Osteoblast (primary cell): ENCODE measurements around the gene RAB36. TPM values are rescaled to one million over a fixed set of nuclear protein-coding genes. Genes with fewer than 3 reads are reported as not detected.

Source experiments
- DNase-seq: peaks from one replicate; pipeline ENCODE4 v3.0.0; 2011; ENCODE audit warnings: low spot score, mixed read lengths; ENCODE audit not compliant: insufficient read length; ENCODE audit errors: missing footprints
- H2AFZ ChIP-seq: 2 replicates; pipeline ENCODE4 v1.6.0; 2011; ENCODE audit warnings: mild to moderate bottlenecking, low read length
- H3K27ac ChIP-seq: 2 replicates; pipeline ENCODE4 v1.5.1; 2011; ENCODE audit warnings: mild to moderate bottlenecking, low read depth, low read length, moderate library complexity
- H3K27me3 ChIP-seq: 2 replicates; pipeline ENCODE4 v1.6.0; 2012; ENCODE audit warnings: mild to moderate bottlenecking, control low read depth, inconsistent platforms, low read length, moderate library complexity; ENCODE audit not compliant: insufficient read depth
- H3K36me3 ChIP-seq: 2 replicates; pipeline ENCODE4 v1.5.1; 2011; ENCODE audit warnings: mild to moderate bottlenecking, low read length, control low read depth, moderate library complexity; ENCODE audit not compliant: insufficient read depth
- H3K4me1 ChIP-seq: 2 replicates; pipeline ENCODE4 v1.5.1; 2011; ENCODE audit warnings: mild to moderate bottlenecking, low read length, control low read depth, moderate library complexity; ENCODE audit not compliant: insufficient read depth
- H3K4me2 ChIP-seq: 2 replicates; pipeline ENCODE4 v1.6.0; 2011; ENCODE audit warnings: mild to moderate bottlenecking, low read length; ENCODE audit not compliant: insufficient read depth
- H3K4me3 ChIP-seq: fragments of 200-600 bp; sonication (generic); 3 replicates; pipeline ENCODE4 v1.5.1; 2012; ENCODE audit warnings: mild to moderate bottlenecking, low read length, inconsistent platforms; ENCODE audit not compliant: insufficient read depth
- H3K79me2 ChIP-seq: 2 replicates; pipeline ENCODE4 v1.6.0; 2012; ENCODE audit warnings: mild to moderate bottlenecking, low read length, control low read depth, inconsistent platforms; ENCODE audit not compliant: insufficient read depth
- H3K9me3 ChIP-seq: 2 replicates; pipeline ENCODE4 v1.5.1; 2011; ENCODE audit warnings: low read depth, low read length, control low read depth
- H4K20me1 ChIP-seq: 2 replicates; pipeline ENCODE4 v1.6.0; 2012; ENCODE audit warnings: mild to moderate bottlenecking, low read length, control low read depth; ENCODE audit not compliant: insufficient read depth
- total RNA-seq: library from RNA; depleted of rRNA; stranded (reverse); fragments of >200 nt; gene quantifications from 2 replicates; pipeline ENCODE4 v1.2.3, GENCODE V29; 2012
- TF ChIP-seq, protein P1 (sequence below): IDR thresholded peaks from 2 replicates; pipeline ENCODE4 v1.5.1; 2011; ENCODE audit warnings: mild to moderate bottlenecking, low read depth, low read length, moderate library complexity; ENCODE audit errors: extremely low read depth

Gene RAB36
- total RNA-seq, 1 donor, result 7.6 TPM

DNA sequence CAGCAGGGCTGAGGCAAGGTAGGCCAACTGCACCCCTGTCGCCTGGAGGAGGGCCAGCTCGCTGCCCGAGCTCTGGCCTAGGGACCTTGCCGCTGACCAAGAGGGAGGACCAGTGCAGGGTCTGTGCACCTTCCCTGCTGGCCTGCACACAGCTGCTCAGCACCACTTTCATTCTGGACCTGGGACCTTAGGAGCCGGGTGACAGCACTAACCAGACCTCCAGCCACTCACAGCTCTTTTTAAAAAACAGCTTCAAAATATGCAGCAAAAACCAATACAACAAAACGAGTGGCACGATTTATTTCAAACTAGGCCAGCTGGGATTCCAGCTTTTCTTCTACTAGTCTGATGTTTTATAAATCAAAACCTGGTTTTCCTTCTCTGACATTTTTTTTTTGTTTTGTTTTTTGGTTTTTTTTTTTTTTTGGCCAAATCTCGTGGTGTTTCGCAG lies 21.4 kb upstream of the RAB36 start:
- Histone ChIP-seq H3K4me2 (no peak overlapping the region), H2AFZ (no peak overlapping the region), H3K9me3 (no peaks in the 10 kb centered on the region), H3K27me3 (no peaks in the 10 kb centered on the region), H3K36me3 (no peaks in the 10 kb centered on the region), H4K20me1 (no peaks in the 10 kb centered on the region), H3K4me3 (no peak overlapping the region), H3K4me1 (no peaks in the 10 kb centered on the region), H3K79me2 (no peaks in the 10 kb centered on the region), H3K27ac (no peak overlapping the region)
- TF ChIP-seq, protein P1, sequence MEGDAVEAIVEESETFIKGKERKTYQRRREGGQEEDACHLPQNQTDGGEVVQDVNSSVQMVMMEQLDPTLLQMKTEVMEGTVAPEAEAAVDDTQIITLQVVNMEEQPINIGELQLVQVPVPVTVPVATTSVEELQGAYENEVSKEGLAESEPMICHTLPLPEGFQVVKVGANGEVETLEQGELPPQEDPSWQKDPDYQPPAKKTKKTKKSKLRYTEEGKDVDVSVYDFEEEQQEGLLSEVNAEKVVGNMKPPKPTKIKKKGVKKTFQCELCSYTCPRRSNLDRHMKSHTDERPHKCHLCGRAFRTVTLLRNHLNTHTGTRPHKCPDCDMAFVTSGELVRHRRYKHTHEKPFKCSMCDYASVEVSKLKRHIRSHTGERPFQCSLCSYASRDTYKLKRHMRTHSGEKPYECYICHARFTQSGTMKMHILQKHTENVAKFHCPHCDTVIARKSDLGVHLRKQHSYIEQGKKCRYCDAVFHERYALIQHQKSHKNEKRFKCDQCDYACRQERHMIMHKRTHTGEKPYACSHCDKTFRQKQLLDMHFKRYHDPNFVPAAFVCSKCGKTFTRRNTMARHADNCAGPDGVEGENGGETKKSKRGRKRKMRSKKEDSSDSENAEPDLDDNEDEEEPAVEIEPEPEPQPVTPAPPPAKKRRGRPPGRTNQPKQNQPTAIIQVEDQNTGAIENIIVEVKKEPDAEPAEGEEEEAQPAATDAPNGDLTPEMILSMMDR, result no peak
- DNase-seq, result peak; percentile 48

DNA sequence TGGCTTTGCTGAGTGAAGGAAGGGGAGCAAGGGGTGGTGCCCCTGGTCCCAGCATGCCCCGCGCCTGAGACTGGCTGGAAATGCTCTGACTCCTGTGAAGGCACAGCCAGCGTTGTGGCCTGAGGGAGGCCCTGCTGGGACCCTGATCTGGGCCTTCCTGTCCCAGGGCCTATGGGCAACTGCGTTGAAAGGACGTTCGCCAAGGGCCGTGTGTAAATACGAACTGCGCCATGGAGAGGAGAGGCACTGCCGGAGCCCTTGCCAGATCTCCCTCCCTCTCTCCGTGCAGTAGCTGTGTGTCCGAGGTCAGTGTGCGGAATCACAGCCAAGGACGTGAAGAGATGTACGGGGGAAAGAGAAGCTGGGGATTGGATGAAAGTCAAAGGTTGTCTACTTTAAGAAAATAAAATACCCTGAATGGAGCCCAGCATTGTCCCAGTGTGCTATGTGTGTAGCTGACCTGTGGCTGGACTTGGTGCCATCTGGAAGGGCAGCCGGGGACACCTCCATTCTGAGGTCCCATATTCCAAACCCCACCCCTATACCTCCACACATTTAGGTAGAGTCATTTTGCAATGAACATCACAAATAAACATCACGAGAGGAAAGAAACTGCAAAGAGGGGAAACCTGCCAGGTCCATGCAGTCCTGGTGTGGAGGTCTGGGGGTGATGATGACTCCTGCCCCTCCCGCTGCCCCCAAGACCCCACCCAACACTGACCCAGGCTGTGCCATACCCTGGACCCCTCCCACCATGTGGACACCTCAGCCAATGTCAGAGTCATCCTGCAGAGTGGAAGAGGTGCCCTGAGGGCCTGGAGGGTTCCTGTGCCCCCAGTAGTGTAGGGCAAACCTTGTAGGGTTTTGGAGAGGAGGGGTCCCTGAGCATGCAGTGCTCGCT lies 20.4 kb upstream of the RAB36 start:
- H3K27me3 ChIP-seq, result no peaks in the 10 kb centered on the region
- no peak overlapping the region for H3K4me3 ChIP-seq
- H3K79me2 ChIP-seq, result no peaks in the 10 kb centered on the region
- H3K27ac ChIP-seq, result no peak overlapping the region
- H3K9me3 ChIP-seq, result no peaks in the 10 kb centered on the region
- TF ChIP-seq, protein P1, result no peak
- no peak overlapping the region for H3K4me2 ChIP-seq
- H3K36me3 ChIP-seq, result no peaks in the 10 kb centered on the region
- peak overlapping the region; percentile 79 for H2AFZ ChIP-seq
- DNase-seq, result no peak
- no peaks in the 10 kb centered on the region for H4K20me1 ChIP-seq
- no peaks in the 10 kb centered on the region for H3K4me1 ChIP-seq

DNA sequence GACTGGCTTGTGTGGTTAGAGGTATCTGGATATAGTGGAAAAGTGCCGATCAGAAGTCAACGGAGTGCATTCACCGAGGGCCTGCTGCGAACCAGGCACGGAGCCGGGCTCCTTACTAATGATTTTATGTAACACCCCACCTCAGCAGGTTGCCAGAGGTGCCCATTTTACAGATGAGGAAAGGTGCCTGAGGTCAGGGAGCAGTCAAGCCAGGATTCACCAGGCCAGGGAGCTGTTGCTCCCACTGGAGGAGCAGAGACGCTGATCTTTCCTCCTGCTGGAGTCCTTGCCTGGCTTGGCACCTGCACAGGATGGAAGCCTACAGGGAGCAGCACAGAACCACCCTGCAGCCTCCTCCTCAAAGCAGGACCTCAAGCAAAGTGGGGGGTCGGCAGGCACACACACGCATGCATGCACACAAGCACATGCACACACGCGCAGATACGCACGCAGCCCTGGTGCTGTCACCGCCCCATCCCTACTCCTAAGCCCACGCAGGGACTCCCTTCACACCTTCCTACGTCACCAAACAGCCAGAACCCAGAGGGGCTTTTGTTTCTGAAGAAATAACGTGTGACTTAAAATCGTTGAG lies 19.7 kb upstream of the RAB36 start:
- H3K27me3 ChIP-seq, result no peaks in the 10 kb centered on the region
- H3K27ac ChIP-seq, result no peak overlapping the region
- no peaks in the 10 kb centered on the region for H3K9me3 ChIP-seq
- no peak for DNase-seq
- no peaks in the 10 kb centered on the region for H4K20me1 ChIP-seq
- no peak overlapping the region for H3K4me3 ChIP-seq
- TF ChIP-seq, protein P1, result no peak
- no peaks in the 10 kb centered on the region for H3K79me2 ChIP-seq
- H3K4me2 ChIP-seq, result no peak overlapping the region
- H3K36me3 ChIP-seq, result no peaks in the 10 kb centered on the region
- no peaks in the 10 kb centered on the region for H3K4me1 ChIP-seq
- no peak overlapping the region for H2AFZ ChIP-seq
